NOMO-1 (cell line): ENCODE data around the gene IL20RB.

ENCODE experiments used
- DNase-seq, 2 experiments: peaks; one replicate each; lab custom pipeline; 2025; ENCODE audit not compliant: unreplicated experiment in 2 of 2; lab: John Stamatoyannopoulos, UW

The IL20RB gene

GRCh38 chr3:136957751-136958288 lies at the start of gene IL20RB:
Gene IL20RB, plus strand, starts transcription at chr3:136957983. Its CDS starts 131 bp downstream, at chr3:136958114.
- no peak for DNase-seq

GRCh38 chr3:136908297-136908696 lies 49.5 kb upstream of the IL20RB start:
- no peak for DNase-seq

- no peak for DNase-seq
Measured at GRCh38 chr3:136909187-136909586, 48.6 kb upstream of the IL20RB start.

GRCh38 chr3:136910697-136911096 lies 47.1 kb upstream of the IL20RB start:
- DNase-seq, result no peak

GRCh38 chr3:136913168-136913567 lies 44.6 kb upstream of the IL20RB start:
- no peak for DNase-seq

GRCh38 chr3:136914739-136915138 lies 43.0 kb upstream of the IL20RB start:
- no peak for DNase-seq

- no peak for DNase-seq
Measured at GRCh38 chr3:136916223-136916622, 41.6 kb upstream of the IL20RB start.

- DNase-seq, result no peak
Measured at GRCh38 chr3:136919799-136920580, 37.8 kb upstream of the IL20RB start.

- DNase-seq, result no peak
Measured at GRCh38 chr3:136920904-136921611, 36.7 kb upstream of the IL20RB start.

- peak in 1 of 2 experiments; percentile 11 for DNase-seq
Measured at GRCh38 chr3:136925425-136926190, 32.2 kb upstream of the IL20RB start.

GRCh38 chr3:136928240-136928639 lies 29.5 kb upstream of the IL20RB start:
- DNase-seq, result no peak

- no peak for DNase-seq
Measured at GRCh38 chr3:136929977-136930670, 27.7 kb upstream of the IL20RB start.

- DNase-seq, result no peak
Measured at GRCh38 chr3:136931606-136932005, 26.2 kb upstream of the IL20RB start.

GRCh38 chr3:136932523-136932922 lies 25.3 kb upstream of the IL20RB start:
- DNase-seq, result no peak

GRCh38 chr3:136932978-136933772 lies 24.6 kb upstream of the IL20RB start:
- DNase-seq, result no peak

- no peak for DNase-seq
Measured at GRCh38 chr3:136937175-136937574, 20.6 kb upstream of the IL20RB start.

GRCh38 chr3:136937851-136938250 lies 19.9 kb upstream of the IL20RB start:
- no peak for DNase-seq

GRCh38 chr3:136938334-136938733 lies 19.4 kb upstream of the IL20RB start:
- peak in 1 of 2 experiments; percentile 32 for DNase-seq

GRCh38 chr3:136939489-136939888 lies 18.3 kb upstream of the IL20RB start:
- no peak for DNase-seq

GRCh38 chr3:136942803-136943202 lies 15.0 kb upstream of the IL20RB start:
- no peak for DNase-seq
